Gastrocnemius medialis (tissue), 4 donors: ENCODE results near the gene NR1D2.

Experiments
- POLR2A ChIP-seq, 2 donors: fragments of 450-650 bp; IDR thresholded peaks; one replicate each; pipeline ENCODE4 v1.6.1; 2017; ENCODE audit warnings: antibody characterized with exemption in 2 of 2, mild to moderate bottlenecking in 2 of 2, moderate library complexity in 2 of 2
- TF ChIP-seq, protein P1 (sequence below), 5 experiments: fragments of 450-650 bp in 3 of 5; fragments of 200-600 bp in 2 of 5; sonication (generic) in 2 of 5; IDR thresholded peaks in 4 of 5; conservative IDR thresholded peaks in 1 of 5; 1 replicate in 4 of 5; 2 replicates in 1 of 5; pipeline ENCODE4 v1.5.1; 2016 to 2019; ENCODE audit warnings: antibody characterized with exemption in 5 of 5, mild to moderate bottlenecking in 3 of 5, moderate library complexity in 3 of 5

DNA sequence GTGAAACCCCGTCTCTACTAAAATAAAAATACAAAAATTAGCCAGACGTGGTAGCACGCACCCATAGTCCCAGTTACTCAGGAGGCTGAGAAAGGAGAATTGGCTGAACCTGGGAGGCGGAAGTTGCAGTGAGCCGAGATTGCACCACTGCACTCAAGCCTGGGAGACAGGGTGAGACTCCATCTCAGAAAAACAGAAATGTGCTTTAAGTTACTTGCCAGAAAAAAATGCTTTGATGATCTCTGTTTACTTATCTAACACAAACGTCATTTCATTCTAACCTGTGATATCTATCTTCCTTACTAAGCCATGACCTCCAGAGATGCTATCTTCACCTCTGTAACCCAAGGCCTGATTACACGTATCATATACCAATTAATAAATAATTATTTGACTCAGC is 35.7 kb upstream of the NR1D2 start:
- TF ChIP-seq, protein P1, sequence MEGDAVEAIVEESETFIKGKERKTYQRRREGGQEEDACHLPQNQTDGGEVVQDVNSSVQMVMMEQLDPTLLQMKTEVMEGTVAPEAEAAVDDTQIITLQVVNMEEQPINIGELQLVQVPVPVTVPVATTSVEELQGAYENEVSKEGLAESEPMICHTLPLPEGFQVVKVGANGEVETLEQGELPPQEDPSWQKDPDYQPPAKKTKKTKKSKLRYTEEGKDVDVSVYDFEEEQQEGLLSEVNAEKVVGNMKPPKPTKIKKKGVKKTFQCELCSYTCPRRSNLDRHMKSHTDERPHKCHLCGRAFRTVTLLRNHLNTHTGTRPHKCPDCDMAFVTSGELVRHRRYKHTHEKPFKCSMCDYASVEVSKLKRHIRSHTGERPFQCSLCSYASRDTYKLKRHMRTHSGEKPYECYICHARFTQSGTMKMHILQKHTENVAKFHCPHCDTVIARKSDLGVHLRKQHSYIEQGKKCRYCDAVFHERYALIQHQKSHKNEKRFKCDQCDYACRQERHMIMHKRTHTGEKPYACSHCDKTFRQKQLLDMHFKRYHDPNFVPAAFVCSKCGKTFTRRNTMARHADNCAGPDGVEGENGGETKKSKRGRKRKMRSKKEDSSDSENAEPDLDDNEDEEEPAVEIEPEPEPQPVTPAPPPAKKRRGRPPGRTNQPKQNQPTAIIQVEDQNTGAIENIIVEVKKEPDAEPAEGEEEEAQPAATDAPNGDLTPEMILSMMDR (IDR thresholded peaks at IDR 0.05 in 4 of 5, conservative IDR thresholded peaks at IDR 0.05 in 1 of 5): no peak
- TF ChIP-seq POLR2A (IDR thresholded peaks at IDR 0.05): no peak
